ENCODE measurements around the gene RAI1.

- no peak for TF ChIP-seq TAF1 (IDR thresholded peaks at IDR 0.05; ENCODE audit: borderline replicate concordance, low read depth, low read length)
- no peak for TF ChIP-seq POLR2A (IDR thresholded peaks at IDR 0.05; ENCODE audit: low read depth, low read length)
Measured at GRCh38 chr17:17774009-17774881, 93.0 kb downstream of the RAI1 start.
